Adrenal gland (tissue), 19 donors: ENCODE data around the gene DOCK7. TPM values are rescaled to one million over a fixed set of nuclear protein-coding genes. Genes with fewer than 3 reads are reported as not detected.

Experiments used
- DNase-seq, 7 donors: peaks; one replicate each; pipeline ENCODE4 v3.0.0-alpha.2; 2019 to 2020
- H3K27ac ChIP-seq, 5 donors: fragments of 200-600 bp; sonication (generic) in 4 of 5; 1 replicate in 3 of 5; 2 replicates in 2 of 5; pipeline versions ENCODE4 v1.5.1 to v1.8.0; 2016 to 2020; ENCODE audit warnings: mild to moderate bottlenecking in 1 of 5
- H3K27me3 ChIP-seq: fragments of 200-600 bp; 2 replicates; pipeline ENCODE4 v1.8.0; 2021
- H3K36me3 ChIP-seq, 2 donors: fragments of 200-600 bp; replicated peaks in 1 of 2; 1 replicate in 1 of 2; 2 replicates in 1 of 2; pipeline versions ENCODE4 v1.5.1 to v1.8.0; 2018 to 2022
- H3K4me1 ChIP-seq, 2 donors: fragments of 200-600 bp; replicated peaks in 1 of 2; 1 replicate in 1 of 2; 2 replicates in 1 of 2; pipeline versions ENCODE4 v1.5.1 to v1.8.0; 2018 to 2021
- H3K4me3 ChIP-seq, 4 donors: fragments of 200-600 bp; sonication (generic) in 3 of 4; one replicate each; pipeline ENCODE4 v1.5.1; 2016 to 2018
- H3K9me3 ChIP-seq, 3 donors: fragments of 200-600 bp; sonication (generic) in 1 of 3; replicated peaks in 1 of 3; 1 replicate in 2 of 3; 2 replicates in 1 of 3; pipeline versions ENCODE4 v1.5.1 to v1.8.0; 2016 to 2021
- CTCF ChIP-seq, 6 experiments: fragments of 450-650 bp in 4 of 6; fragments of 200-600 bp in 2 of 6; sonication (generic) in 1 of 6; IDR thresholded peaks; 1 replicate in 5 of 6; 2 replicates in 1 of 6; pipeline versions ENCODE4 v1.5.1 to v1.8.0; 2016 to 2021; ENCODE audit warnings: antibody characterized with exemption in 6 of 6, mild to moderate bottlenecking in 2 of 6, moderate library complexity in 1 of 6
- POLR2A ChIP-seq, 2 donors: fragments of 450-650 bp; IDR thresholded peaks; one replicate each; pipeline ENCODE4 v1.6.1; 2017; ENCODE audit warnings: antibody characterized with exemption in 2 of 2, mild to moderate bottlenecking in 2 of 2, moderate library complexity in 1 of 2
- WGBS, 4 donors: extraction: QIAGEN DNeasy Blood & Tissue Kit in 2 of 4; methylation state at CpG; one replicate each; pipeline versions ENCODE4 v1.1.5 to v1.1.7; 2013 to 2017; 5-methylcytosine and 5-hydroxymethylcytosine counted together
- intact Hi-C, 2 donors: fragments of 100-400 bp; cut with DNase I; formaldehyde crosslinking; loops; one replicate each; pipeline versions ENCODE4 v1.14.1 to v1.15.0; 2022 to 2023
- long read RNA-seq, 10 donors: library from polyadenylated mRNA in 3 of 10; unstranded in 2 of 10; stranded (forward) in 1 of 10; transcript quantifications; one replicate each; pipeline ENCODE4 v2.0.0 and lab custom pipeline, GENCODE V29; 2021 to 2026
- polyA plus RNA-seq, 3 donors: library from polyadenylated mRNA; stranded (reverse); fragments of 200-250 nt in 2 of 3; fragments of 350-450 nt in 1 of 3; fragmentation: Illumina TruSeq in 1 of 3; extraction: RNeasy Lipid Tissue Mini Kit (QIAGEN cat#74804) in 1 of 3; gene quantifications; one replicate each; pipeline ENCODE4 v1.2.3, GENCODE V29; 2013 to 2014
- total RNA-seq, 9 donors: library from RNA; depleted of rRNA in 4 of 9; stranded (reverse); fragments of >200 nt in 4 of 9; fragments of 120-200 nt in 1 of 9; fragmentation: NEBNext Ultra II Directional in 1 of 9; extraction: Animal tissue kit (Norgen Biotek cat#: 25700) in 1 of 9; gene quantifications; one replicate each; pipeline versions ENCODE4 v1.1.0 to v1.2.4, GENCODE V29; 2013 to 2023
- donor health status: healthy with polysubstance abuse.
- donor health status: Bipolar disorder and iron deficiency.
- donor health status: DM: yes; HTN: yes; CAD: no.
- donor health status: DM: no; HTN: no; CAD: no.
- donor health status: DM: no; HTN: no; CAD: no.
- donor health status: DM: yes; HTN: yes; CAD: no.

The DOCK7 gene
- total RNA-seq (10 to 100 TPM; 13.5 to 43.0 (median 27.8) TPM), polyA plus RNA-seq (10 to 100 TPM in 1 of 3 donors, 1 to 10 TPM in 2; 4.7 to 23.8 (median 5.8) TPM)
- long read RNA-seq, donor 1, full-length matches to known transcripts = 1 of 1 reads
- long read RNA-seq, donor 1, partial matches to known transcripts = 0 of 1 reads
- long read RNA-seq, donor 1, other reads (novel, unspliced or antisense) = 0 of 1 reads
- long read RNA-seq, donor 2, full-length matches to known transcripts = 1 of 1 reads
- long read RNA-seq, donor 2, partial matches to known transcripts = 0 of 1 reads
- long read RNA-seq, donor 2, other reads (novel, unspliced or antisense) = 0 of 1 reads
- long read RNA-seq, donor 3, partial matches to known transcripts = 0 of 1 reads
- long read RNA-seq, donor 3, other reads (novel, unspliced or antisense) = 0 of 1 reads
- long read RNA-seq, donor 4, partial matches to known transcripts = 0 of 2 reads
- long read RNA-seq, donor 4, other reads (novel, unspliced or antisense) = 1 of 2 reads
- long read RNA-seq, donor 5, full-length matches to known transcripts = 2 of 5 reads
- long read RNA-seq, donor 5, partial matches to known transcripts = 2 of 5 reads
- long read RNA-seq, donor 5, other reads (novel, unspliced or antisense) = 1 of 5 reads
- long read RNA-seq, donor 6, partial matches to known transcripts = 1 of 2 reads
- long read RNA-seq, donor 6, other reads (novel, unspliced or antisense) = 0 of 2 reads
- long read RNA-seq, donor 7 = 0 reads
- long read RNA-seq, donor 8 = 0 reads
- long read RNA-seq, donor 9 = 0 reads
- long read RNA-seq, donor 10 = 0 reads

GRCh38 chr1:62687903-62688686 lies at the start of gene DOCK7:
Gene DOCK7 (minus strand): TSS chr1:62688386. CDS start chr1:62688264, 122 bp downstream.
- Histone ChIP-seq H3K27me3 (no peaks in the 10 kb centered on the region), H3K27ac (peak within 1 kb of the TSS in 4 of 5 donors; percentile 18 to 90 (median 80)), H3K4me1 (peaks cover 0 to 31% of the 10 kb centered on the region in 2 donors), H3K36me3 (no peaks in the 10 kb centered on the region), H3K4me3 (peak within 1 kb of the TSS; percentile 56 to 99 (median 69)), H3K9me3 (no peaks in the 10 kb centered on the region)
- peak; percentile 66 to 82 (median 76) for DNase-seq
- intact Hi-C loops = no loop called here
- peak; percentile 29 to 57 for TF ChIP-seq POLR2A (IDR thresholded peaks at IDR 0.05)
- no peak for TF ChIP-seq CTCF (IDR thresholded peaks at IDR 0.05)
- 0% methylated on average over 19 to 107 of the region's 107 CpGs for WGBS, 4 donors

GRCh38 chr1:62735491-62736171 lies 47.4 kb upstream of the DOCK7 start:
- Histone ChIP-seq H3K27me3 (no peaks in the 10 kb centered on the region), H3K27ac (no peak overlapping the region), H3K9me3 (no peaks in the 10 kb centered on the region), H3K4me1 (no peaks in the 10 kb centered on the region), H3K36me3 (no peaks in the 10 kb centered on the region), H3K4me3 (no peak overlapping the region)
- no peak for DNase-seq
- TF ChIP-seq POLR2A (IDR thresholded peaks at IDR 0.05) = no peak
- TF ChIP-seq CTCF (IDR thresholded peaks at IDR 0.05) = no peak
- intact Hi-C loops = no loop called here
- WGBS, 4 donors = 46 to 69% (median 65%) methylated on average over 3 of the region's 3 CpGs

GRCh38 chr1:62732331-62732730 lies 44.1 kb upstream of the DOCK7 start:
- no peak overlapping the region for H3K27ac ChIP-seq
- intact Hi-C loops = no loop called here
- H3K27me3 ChIP-seq = no peaks in the 10 kb centered on the region
- no peak overlapping the region for H3K4me3 ChIP-seq
- no peaks in the 10 kb centered on the region for H3K36me3 ChIP-seq
- H3K4me1 ChIP-seq = no peaks in the 10 kb centered on the region
- no peak for TF ChIP-seq CTCF (IDR thresholded peaks at IDR 0.05)
- no peak for TF ChIP-seq POLR2A (IDR thresholded peaks at IDR 0.05)
- WGBS, 4 donors = 74 to 91% (median 86%) methylated on average over 3 of the region's 3 CpGs
- no peak for DNase-seq
- no peaks in the 10 kb centered on the region for H3K9me3 ChIP-seq
